ENCODE data around the gene DPF3.
"Not testable (repeated sequence)": the region's sequence is repeated elsewhere in the genome, so short reads cannot be mapped to it uniquely, and the experiment has no call there.

Gene DPF3

DNA sequence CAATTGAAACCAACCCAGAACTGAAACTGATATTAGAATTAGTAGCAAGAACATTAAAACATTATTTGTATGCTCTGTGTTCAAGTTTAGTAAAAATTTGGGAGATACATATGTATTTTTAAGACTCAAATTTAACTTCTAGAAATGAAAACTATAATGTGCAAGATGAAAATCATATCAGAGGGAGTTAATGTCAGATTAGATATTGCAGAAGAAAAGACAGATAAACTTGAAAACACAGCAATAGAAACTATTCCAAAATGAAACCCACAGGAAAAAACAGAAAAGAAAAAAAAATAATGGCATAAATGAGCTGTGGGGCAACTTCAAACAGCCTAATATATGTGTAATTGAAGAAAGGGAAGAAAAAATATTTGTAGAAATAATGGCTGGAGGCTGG, 134.9 kb downstream of the DPF3 start:
- no peak for DNase-seq

GRCh38 chr14:72758420-72758819, 135.5 kb downstream of the DPF3 start:
- no peak for DNase-seq

DNA sequence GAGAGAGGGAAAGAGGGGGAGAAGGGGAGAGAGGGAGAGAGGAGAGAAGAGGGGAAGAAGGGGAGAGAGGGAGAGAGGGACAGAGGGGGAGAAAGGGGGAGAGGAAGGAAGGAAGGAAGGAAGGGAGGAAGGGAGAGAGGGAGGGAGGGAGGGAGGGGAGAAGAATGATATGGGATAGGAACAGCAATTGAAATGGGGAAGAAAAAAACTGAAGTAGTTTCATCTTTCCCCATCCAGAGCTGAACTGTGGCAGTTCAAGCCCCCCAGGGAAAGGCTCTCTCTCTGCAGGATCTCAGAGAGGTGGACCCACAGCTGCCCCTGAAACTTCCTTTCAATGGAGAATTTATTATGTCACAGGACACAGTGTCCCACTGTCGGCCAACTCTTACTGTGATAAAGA, 136.9 kb downstream of the DPF3 start:
- no peak for DNase-seq

DNA sequence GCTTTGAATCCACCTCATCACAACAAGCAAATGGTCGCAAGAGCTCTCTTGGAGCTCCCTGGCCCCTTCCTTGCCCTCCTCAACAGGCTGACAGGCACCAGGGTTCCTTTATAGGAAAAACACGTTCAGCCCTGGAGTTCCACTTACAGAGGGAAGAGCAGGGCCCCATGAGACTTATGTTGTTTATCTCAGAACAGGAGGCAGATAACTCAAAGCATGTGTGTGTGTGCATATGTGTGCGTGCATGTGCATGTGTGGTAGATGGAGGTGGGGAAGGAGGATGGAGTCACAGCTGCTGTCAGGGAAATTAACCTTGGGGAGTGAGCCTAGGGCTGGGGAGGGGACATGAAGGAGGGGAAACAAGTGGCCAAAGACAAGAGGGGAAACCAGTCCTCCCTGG, 138.1 kb downstream of the DPF3 start:
- DNase-seq: no peak

DNA sequence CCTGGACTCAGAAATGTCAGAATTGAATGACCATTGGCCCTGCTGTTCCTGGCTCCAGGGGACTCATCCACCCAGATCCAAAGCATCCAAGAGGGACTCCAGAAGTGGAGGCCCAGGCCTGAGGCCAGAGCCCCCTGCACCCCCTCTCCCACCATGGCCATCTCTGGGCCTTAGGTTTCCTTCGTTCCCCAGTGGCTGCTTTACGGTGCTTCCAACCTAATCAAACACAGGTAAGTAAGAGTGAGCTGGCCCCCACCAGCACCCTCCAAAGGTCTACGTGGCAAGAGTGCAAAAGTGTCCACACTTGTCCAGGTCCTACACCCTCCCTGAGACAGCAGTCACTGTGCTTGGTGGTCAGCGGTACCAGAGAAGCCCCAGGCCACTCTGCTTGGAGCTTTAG, 139.0 kb downstream of the DPF3 start:
- no peak for DNase-seq

GRCh38 chr14:72753879-72754400, 140.0 kb downstream of the DPF3 start:
- no peak for DNase-seq

DNA sequence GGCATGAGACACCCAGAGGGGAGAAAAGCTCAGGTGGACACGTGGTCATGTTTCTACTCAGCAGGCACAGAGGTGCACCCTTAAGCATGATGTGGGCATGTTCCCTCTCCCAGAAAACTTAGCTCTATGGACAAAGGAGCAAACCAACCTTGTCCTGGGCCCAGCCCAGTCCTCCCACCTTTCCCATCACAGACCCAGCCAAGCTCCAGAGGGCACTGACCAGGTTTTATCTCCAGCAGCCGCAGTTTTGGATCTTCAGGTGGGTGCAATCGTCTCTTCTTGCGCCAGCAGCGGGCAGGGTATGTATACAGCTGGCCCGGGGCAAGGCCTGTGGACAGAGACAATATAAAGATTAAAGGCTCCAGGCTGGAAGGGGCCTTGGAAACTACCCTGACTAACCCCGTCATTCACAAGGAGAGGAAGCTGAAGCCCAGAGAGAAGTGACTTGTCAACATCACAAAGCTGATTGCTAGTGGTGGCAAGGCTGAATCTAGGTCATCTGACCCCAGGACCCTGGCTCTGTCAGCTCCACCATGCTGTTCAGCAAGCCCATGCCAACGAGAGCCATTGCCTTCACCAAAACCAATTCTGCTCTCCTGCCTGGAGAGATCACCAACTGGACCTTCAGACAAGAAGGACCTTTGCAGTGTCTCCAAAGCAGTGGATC, 140.7 kb downstream of the DPF3 start:
- DNase-seq: no peak

- DNase-seq: no peak
These were observed 141.9 kb downstream of the DPF3 start for GRCh38 chr14:72752034-72752412.

DNA sequence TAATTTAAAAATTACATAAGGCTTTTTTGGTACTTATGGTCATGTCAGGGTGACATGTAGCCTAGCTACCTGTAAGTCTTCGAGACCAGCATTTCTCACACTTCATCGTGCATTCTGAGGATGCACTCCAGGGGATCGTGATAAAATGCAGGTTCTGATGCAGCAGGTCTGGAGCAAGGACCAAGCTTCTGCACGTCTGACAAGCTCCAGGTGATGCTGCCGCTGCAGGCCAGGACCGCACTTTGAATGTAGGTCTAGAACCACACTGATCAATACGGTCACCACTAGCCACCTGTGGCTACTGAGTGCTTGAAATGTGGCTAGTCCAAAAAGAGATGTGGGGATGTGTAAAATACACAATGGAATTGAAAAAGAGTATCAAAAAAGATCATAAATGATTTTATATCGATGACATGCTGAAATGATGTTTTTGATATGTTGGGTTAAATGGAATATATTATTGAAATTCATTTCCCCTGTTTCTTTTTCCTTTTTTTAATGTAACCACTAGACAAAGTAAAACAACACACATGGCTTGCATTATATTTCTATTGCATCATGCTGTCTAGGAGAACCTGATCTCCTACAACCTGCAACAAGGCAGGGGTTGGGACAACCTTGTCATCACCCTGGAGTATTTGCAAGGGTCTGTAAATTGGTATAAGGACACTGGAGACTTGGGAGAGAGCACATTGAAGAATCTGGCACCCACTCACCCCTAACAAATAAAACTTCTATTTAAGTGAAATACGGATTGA, 142.4 kb downstream of the DPF3 start:
- DNase-seq: no peak

- not testable (repeated sequence) for DNase-seq
These were observed 145.0 kb downstream of the DPF3 start for GRCh38 chr14:72748921-72749320.

GRCh38 chr14:72747652-72748051, 146.2 kb downstream of the DPF3 start:
- no peak for DNase-seq

DNA sequence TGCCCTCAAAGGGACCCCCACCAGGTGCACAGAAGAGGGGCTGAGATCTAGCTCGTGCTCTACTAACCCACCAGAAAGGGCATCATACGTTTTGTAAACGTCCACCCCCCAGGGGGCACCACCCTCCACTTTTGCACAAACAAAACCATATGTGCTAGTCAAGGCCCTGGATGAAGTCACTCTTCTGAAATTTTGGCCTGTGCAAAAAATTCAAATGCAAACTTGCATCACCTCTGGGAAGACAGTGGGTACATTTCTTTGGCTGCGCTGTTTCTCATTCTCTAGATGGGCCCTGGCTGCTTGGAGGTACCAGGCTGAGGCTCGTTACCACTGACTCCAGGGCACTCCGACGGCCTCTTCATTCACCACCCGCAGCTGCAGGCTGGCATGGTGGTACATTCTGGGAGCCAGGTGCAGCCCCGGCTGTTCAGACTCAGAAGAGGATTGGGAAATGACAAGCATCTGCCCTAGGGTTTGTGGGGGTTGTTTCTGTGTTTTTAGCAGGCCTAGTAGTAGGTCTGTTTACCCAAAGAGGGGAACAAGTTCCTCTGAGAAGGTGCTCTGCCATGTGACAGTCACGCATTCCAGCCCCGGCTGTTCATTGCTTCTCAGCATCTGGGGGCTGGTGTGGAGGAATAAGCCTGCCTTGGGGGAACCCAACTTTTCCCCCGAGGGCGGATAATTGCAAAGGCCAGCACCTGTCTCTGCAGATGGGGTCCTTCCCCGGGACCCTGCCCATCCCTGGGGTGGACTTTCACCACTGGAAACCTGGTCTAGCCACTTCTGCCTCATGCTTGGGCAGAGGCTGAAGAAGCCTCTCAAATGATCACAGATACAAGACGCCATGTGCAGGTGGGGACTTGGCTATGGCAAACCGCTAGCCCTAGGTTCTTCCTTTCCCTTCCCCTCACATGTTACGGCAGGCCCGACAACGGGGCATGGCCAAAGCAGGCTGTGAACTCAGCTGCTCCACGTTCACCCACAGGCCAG, 147.6 kb downstream of the DPF3 start:
- DNase-seq: no peak

GRCh38 chr14:72745546-72745945, 148.4 kb downstream of the DPF3 start:
- no peak for DNase-seq

DNA sequence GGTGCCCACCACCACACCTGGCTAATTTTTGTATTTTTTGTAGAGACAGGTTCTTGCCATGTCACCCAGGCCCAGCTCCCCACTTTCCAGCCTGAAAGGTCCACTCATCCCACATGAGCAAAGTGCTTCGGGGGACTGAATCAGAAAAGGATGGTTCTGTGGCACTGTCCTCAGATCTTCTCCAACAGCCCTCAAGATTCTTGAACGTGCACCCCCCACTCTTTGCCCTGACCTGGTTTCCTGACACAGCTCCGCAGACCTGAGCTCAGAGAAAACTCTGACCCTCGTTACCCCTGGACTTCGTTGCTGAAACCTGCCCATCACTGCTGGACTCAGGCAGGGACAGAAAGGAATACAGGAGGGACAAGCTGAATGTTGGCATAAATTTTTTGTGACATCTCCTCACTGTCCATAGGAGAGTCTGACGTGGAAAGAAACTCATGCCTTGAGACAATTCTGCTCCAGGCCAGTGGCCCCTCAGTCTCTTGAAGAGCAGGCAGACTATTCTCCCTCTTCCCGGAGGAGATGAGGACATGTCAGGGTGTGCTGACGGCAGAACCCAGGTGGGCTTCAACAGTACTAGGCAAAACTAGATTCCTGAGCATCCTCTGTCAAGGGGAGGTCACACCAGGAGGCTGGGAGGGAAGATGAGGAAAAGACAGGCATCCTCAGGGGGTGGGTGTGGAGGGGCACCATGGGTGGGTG, 149.3 kb downstream of the DPF3 start:
- DNase-seq: no peak

GRCh38 chr14:72743626-72744025, 150.3 kb downstream of the DPF3 start:
- DNase-seq: no peak

GRCh38 chr14:72742838-72743195, 151.1 kb downstream of the DPF3 start:
- DNase-seq: no peak

- DNase-seq: peak in 1 of 2 donors; percentile 39
These were observed 151.6 kb downstream of the DPF3 start for GRCh38 chr14:72742118-72742837.

DNA sequence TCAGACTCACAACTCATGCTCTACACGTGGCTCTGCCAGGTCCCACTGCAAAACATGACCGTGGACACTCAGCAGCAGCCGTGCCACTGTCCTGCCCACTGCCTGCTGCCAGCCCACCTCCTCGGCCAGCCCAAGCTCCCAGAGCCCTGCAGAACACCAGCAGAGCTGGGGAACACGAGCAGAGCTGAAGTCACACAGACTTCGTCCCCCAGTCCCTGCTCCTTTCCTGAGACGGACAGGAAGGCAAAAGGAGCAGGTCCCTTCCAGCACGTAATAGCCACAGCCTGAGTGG, 152.1 kb downstream of the DPF3 start:
- DNase-seq: no peak

DNA sequence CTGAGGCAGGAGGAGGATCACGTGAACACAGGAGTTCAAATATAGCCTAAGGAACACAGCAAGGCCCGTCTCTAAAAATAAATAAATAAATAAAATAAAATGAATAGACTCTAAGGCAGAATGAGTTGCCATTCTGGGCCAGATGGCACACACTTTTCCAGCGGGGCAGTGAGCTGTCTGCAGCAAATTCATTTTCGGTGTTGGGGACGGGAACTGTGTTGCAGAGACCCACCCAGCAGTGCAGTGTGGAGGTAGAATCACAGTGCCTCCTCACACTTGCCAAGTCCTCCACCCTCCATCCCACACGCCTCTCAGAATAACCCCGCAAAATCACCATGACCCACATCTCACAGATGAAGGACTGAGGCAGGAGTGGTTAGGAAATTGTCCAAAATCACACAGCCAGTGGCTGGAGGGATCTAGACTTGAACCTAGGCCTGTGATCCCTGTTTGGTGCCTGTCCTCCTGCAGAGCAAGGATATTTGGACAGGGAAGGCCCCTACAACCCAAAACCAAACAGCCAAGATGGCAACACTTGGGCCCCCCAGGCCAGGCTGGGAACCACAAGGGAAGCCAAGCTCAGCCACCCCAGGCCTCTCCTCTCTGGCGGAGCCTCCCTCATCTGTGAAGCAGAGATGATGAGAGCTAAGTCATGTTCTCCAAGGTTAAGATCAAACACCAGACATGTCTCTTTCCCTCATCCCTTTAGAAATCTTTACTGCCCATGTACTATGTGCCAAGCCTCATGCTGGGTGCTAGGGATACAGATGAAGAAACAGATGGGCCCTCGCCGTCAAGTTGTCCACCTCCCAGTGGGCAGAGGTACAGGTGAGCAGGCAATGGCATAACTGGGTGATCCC, 152.7 kb downstream of the DPF3 start:
- no peak for DNase-seq

DNA sequence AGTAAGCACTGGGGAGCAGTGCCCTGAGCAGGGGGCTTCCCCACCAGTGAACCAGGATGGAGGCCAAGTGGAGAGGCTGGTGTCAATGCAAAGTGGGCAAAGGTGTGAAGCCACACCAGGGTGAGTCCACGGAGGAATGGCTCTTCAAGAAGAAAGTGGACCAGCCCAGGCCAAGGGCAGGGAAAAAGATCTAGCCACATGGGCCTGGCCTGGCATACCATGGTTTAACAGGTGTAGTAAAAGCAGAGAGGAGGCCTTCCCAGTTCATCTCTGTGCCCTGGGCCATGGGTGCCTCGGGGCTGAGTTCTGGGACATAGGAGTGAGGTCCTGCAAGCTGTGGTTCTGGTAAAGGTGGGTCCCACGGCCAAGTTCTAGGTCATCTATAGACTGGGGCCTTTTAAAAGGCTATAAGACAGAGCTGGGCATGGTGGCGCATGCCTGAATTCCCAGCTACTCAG, 153.4 kb downstream of the DPF3 start:
- DNase-seq: no peak
